Fibroblast of gingiva (primary cell): ENCODE results near the gene CLSTN2.

Experiments
- DNase-seq: peaks from one replicate; pipeline ENCODE4 v3.0.0-alpha.2; 2011; ENCODE audit warnings: low read depth

The CLSTN2 gene

GRCh38 chr3:140384028-140384771, 449.2 kb downstream of the CLSTN2 start:
- DNase-seq: no peak

- no peak for DNase-seq
These were observed 449.9 kb downstream of the CLSTN2 start for GRCh38 chr3:140384876-140385275.

GRCh38 chr3:140386357-140387100, 451.5 kb downstream of the CLSTN2 start:
- DNase-seq: no peak

GRCh38 chr3:140387244-140387643, 452.3 kb downstream of the CLSTN2 start:
- no peak for DNase-seq

GRCh38 chr3:140388202-140388922, 453.4 kb downstream of the CLSTN2 start:
- DNase-seq: no peak

- no peak for DNase-seq
These were observed 456.1 kb downstream of the CLSTN2 start for GRCh38 chr3:140391061-140391460.

- no peak for DNase-seq
These were observed 459.6 kb downstream of the CLSTN2 start for GRCh38 chr3:140394488-140395133.

GRCh38 chr3:140395134-140396075, 460.4 kb downstream of the CLSTN2 start:
- no peak for DNase-seq

GRCh38 chr3:140396110-140396509, 461.1 kb downstream of the CLSTN2 start:
- no peak for DNase-seq

- no peak for DNase-seq
These were observed 462.9 kb downstream of the CLSTN2 start for GRCh38 chr3:140397847-140398246.

GRCh38 chr3:140398387-140398786, 463.4 kb downstream of the CLSTN2 start:
- DNase-seq: no peak

GRCh38 chr3:140399871-140400270, 464.9 kb downstream of the CLSTN2 start:
- no peak for DNase-seq

GRCh38 chr3:140403079-140403478, 468.1 kb downstream of the CLSTN2 start:
- no peak for DNase-seq

- no peak for DNase-seq
These were observed 468.6 kb downstream of the CLSTN2 start for GRCh38 chr3:140403608-140404007.

- DNase-seq: no peak
These were observed 471.7 kb downstream of the CLSTN2 start for GRCh38 chr3:140406655-140407054.

- DNase-seq: no peak
These were observed 473.3 kb downstream of the CLSTN2 start for GRCh38 chr3:140408252-140408651.

- DNase-seq: no peak
These were observed 481.7 kb downstream of the CLSTN2 start for GRCh38 chr3:140416666-140417065.

GRCh38 chr3:140420621-140421357, 485.8 kb downstream of the CLSTN2 start:
- peak; percentile 64 for DNase-seq

- no peak for DNase-seq
These were observed 486.9 kb downstream of the CLSTN2 start for GRCh38 chr3:140421884-140422283.

- no peak for DNase-seq
These were observed 488.2 kb downstream of the CLSTN2 start for GRCh38 chr3:140423146-140423545.
